Right lobe of liver (tissue), 4 donors: Measurements from ENCODE around the gene ARHGEF12.

Experiments
- CTCF ChIP-seq, 4 donors: fragments of 200-600 bp in 3 of 4; fragments of 450-650 bp in 1 of 4; IDR thresholded peaks; one replicate each; pipeline versions ENCODE4 v1.5.1 to v1.8.0; 2016 to 2022; ENCODE audit warnings: antibody characterized with exemption in 4 of 4, mild to moderate bottlenecking in 2 of 4
- POLR2A ChIP-seq: fragments of 450-650 bp; IDR thresholded peaks from one replicate; pipeline ENCODE4 v1.6.1; 2017; ENCODE audit warnings: antibody characterized with exemption, mild to moderate bottlenecking
- donor health status: DM: no; HTN: no; CAD: no.
- donor health status: DM: no; HTN: no; CAD: no.
- donor health status: DM: no; HTN: yes; CAD: no.

GRCh38 chr11:120316880-120317688, 19.1 kb upstream of the ARHGEF12 start:
- no peak for TF ChIP-seq POLR2A
- TF ChIP-seq CTCF (IDR thresholded peaks at IDR 0.05), result no peak
